Measurements from ENCODE around the gene GJC3. TPM values are rescaled to one million over a fixed set of nuclear protein-coding genes. Genes with fewer than 3 reads are reported as not detected.

GJC3 gene
- total RNA-seq (under 1 TPM in 1 of 2 donors, not detected in 1; 0.31 TPM), polyA plus RNA-seq (under 1 TPM; 0.07 to 0.22 TPM)
- long read RNA-seq, donor 1, result 0 reads
- long read RNA-seq, donor 2, result 0 reads
- long read RNA-seq, donor 3, result 0 reads
- long read RNA-seq, donor 4, result 0 reads
- long read RNA-seq, donor 5, result 0 reads

GRCh38 chr7:99928994-99929729, at the start of gene GJC3:
Gene GJC3, minus strand, starts transcription at chr7:99929620. Its CDS starts 0 bp downstream, at chr7:99929620.
- no peak within 1 kb of the TSS for H3K9ac ChIP-seq (ENCODE audit: insufficient read depth in 1 of 2, low read length in 2 of 2)
- H3K4me3 ChIP-seq, result no peak within 1 kb of the TSS
- WGBS, 2 donors, result 18 to 21% methylated on average over 22 of the region's 22 CpGs
- DNase-seq, result peak; percentile 44 to 63 (median 46)
- peak; percentile 33 for TF ChIP-seq CTCF (IDR thresholded peaks at IDR 0.05; ENCODE audit: control extremely low read depth, extremely low read depth)
- peaks cover 0 to 7% (median 0%) of the 10 kb centered on the region in 5 donors for H3K4me1 ChIP-seq (ENCODE audit: control insufficient read depth in 5 of 5, insufficient read depth in 5 of 5, low read length in 5 of 5)
- ATAC-seq (ENCODE audit: insufficient read depth, low FRiP score), result peak; percentile 77
- no peaks in the 10 kb centered on the region for H3K36me3 ChIP-seq (ENCODE audit: control insufficient read depth in 4 of 4, insufficient read depth in 4 of 4, low read length in 4 of 4)
- peak within 1 kb of the TSS; percentile 24 to 32 for H3K27ac ChIP-seq (ENCODE audit: low read depth in 1 of 2, low read length in 1 of 2)
- H3K27me3 ChIP-seq (ENCODE audit: control insufficient read depth in 3 of 3, insufficient read depth in 3 of 3, low read length in 2 of 3), result peaks cover 0 to 4% (median 0%) of the 10 kb centered on the region in 3 donors
- no peaks in the 10 kb centered on the region for H3K9me3 ChIP-seq (ENCODE audit: control insufficient read depth in 4 of 4, insufficient read depth in 3 of 4, low read length in 3 of 4)

GRCh38 chr7:99976626-99977025, 47.2 kb upstream of the GJC3 start:
- Histone ChIP-seq H3K36me3 (ENCODE audit: control insufficient read depth in 4 of 4, insufficient read depth in 4 of 4, low read length in 4 of 4) (no peaks in the 10 kb centered on the region), H3K27ac (ENCODE audit: low read depth in 1 of 2, low read length in 1 of 2) (peak overlapping the region in 1 of 2 donors; percentile 26), H3K9me3 (ENCODE audit: control insufficient read depth in 4 of 4, insufficient read depth in 3 of 4, low read length in 3 of 4) (peaks cover 0 to 3% (median 0%) of the 10 kb centered on the region in 4 donors), H3K27me3 (ENCODE audit: control insufficient read depth in 3 of 3, insufficient read depth in 3 of 3, low read length in 2 of 3) (no peaks in the 10 kb centered on the region), H3K4me3 (no peak overlapping the region), H3K9ac (ENCODE audit: insufficient read depth in 1 of 2, low read length in 2 of 2) (no peak overlapping the region), H3K4me1 (ENCODE audit: control insufficient read depth in 5 of 5, insufficient read depth in 5 of 5, low read length in 5 of 5) (peaks cover 0 to 2% (median 0%) of the 10 kb centered on the region in 5 donors)
- TF ChIP-seq CTCF (IDR thresholded peaks at IDR 0.05; ENCODE audit: control extremely low read depth, extremely low read depth), result no peak
- DNase-seq, result no peak
- ATAC-seq (ENCODE audit: insufficient read depth, low FRiP score), result no peak
- 80 to 89% methylated on average over 13 of the region's 13 CpGs for WGBS, 2 donors

GRCh38 chr7:99975782-99976521, 46.5 kb upstream of the GJC3 start, which contains the start of gene AZGP1:
Gene AZGP1, minus strand, starts transcription at chr7:99976031. Its CDS starts 11 bp downstream, at chr7:99976020.
- no peak within 1 kb of the TSS for H3K4me3 ChIP-seq
- TF ChIP-seq CTCF (IDR thresholded peaks at IDR 0.05; ENCODE audit: control extremely low read depth, extremely low read depth), result no peak
- no peak for ATAC-seq (ENCODE audit: insufficient read depth, low FRiP score)
- no peaks in the 10 kb centered on the region for H3K36me3 ChIP-seq (ENCODE audit: control insufficient read depth in 4 of 4, insufficient read depth in 4 of 4, low read length in 4 of 4)
- no peak for DNase-seq
- peaks cover 0 to 3% (median 0%) of the 10 kb centered on the region in 4 donors for H3K9me3 ChIP-seq (ENCODE audit: control insufficient read depth in 4 of 4, insufficient read depth in 3 of 4, low read length in 3 of 4)
- H3K27ac ChIP-seq (ENCODE audit: low read depth in 1 of 2, low read length in 1 of 2), result peak within 1 kb of the TSS in 1 of 2 donors; percentile 75
- 68 to 77% methylated on average over 5 of the region's 5 CpGs for WGBS, 2 donors
- H3K4me1 ChIP-seq (ENCODE audit: control insufficient read depth in 5 of 5, insufficient read depth in 5 of 5, low read length in 5 of 5), result peaks cover 0 to 2% (median 0%) of the 10 kb centered on the region in 5 donors
- H3K27me3 ChIP-seq (ENCODE audit: control insufficient read depth in 3 of 3, insufficient read depth in 3 of 3, low read length in 2 of 3), result no peaks in the 10 kb centered on the region
- H3K9ac ChIP-seq (ENCODE audit: insufficient read depth in 1 of 2, low read length in 2 of 2), result no peak within 1 kb of the TSS
